ENCODE measurements around the gene FARS2. TPM values are rescaled to one million over a fixed set of nuclear protein-coding genes. Genes with fewer than 3 reads are reported as not detected.

FARS2 gene
- total RNA-seq, 4 donors from 2014 or later: 10.6 to 24.9 (median 15.2) TPM

DNA sequence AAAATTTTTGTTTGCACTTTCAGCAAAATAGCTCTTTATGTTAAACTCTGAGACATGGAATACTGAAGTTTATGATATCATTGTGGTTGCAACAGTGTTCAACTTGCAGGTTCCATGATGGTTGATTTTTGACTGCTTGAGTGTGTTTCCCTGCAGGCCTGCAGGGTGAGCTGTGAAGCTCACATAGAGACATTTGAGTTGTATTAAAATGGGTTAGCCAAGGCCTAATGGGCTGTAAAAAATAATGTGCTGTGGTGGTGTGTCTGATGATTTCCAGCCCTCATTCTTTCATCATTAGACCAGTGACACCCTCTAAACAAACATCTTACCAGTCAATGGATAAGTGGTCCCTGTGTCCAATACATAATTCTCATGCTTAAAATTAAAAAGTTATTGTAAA lies 321.4 kb downstream of the FARS2 start:
- no peak overlapping the region for H3K27ac ChIP-seq (replicated peaks in 1 of 4)
- H3K4me1 ChIP-seq: no peaks in the 10 kb centered on the region
- no peak overlapping the region for H3K4me3 ChIP-seq
- peaks cover 0 to 5% (median 4%) of the 10 kb centered on the region in 4 donors for H3K9me3 ChIP-seq
- no peaks in the 10 kb centered on the region for H3K27me3 ChIP-seq
- H3K36me3 ChIP-seq: no peaks in the 10 kb centered on the region
- intact Hi-C loops (cut with DNase I): no loop called here
- no peak for TF ChIP-seq POLR2AphosphoS5 (IDR thresholded peaks at IDR 0.05)
- TF ChIP-seq, protein P1, sequence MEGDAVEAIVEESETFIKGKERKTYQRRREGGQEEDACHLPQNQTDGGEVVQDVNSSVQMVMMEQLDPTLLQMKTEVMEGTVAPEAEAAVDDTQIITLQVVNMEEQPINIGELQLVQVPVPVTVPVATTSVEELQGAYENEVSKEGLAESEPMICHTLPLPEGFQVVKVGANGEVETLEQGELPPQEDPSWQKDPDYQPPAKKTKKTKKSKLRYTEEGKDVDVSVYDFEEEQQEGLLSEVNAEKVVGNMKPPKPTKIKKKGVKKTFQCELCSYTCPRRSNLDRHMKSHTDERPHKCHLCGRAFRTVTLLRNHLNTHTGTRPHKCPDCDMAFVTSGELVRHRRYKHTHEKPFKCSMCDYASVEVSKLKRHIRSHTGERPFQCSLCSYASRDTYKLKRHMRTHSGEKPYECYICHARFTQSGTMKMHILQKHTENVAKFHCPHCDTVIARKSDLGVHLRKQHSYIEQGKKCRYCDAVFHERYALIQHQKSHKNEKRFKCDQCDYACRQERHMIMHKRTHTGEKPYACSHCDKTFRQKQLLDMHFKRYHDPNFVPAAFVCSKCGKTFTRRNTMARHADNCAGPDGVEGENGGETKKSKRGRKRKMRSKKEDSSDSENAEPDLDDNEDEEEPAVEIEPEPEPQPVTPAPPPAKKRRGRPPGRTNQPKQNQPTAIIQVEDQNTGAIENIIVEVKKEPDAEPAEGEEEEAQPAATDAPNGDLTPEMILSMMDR (IDR thresholded peaks at IDR 0.05): no peak
- no peak for TF ChIP-seq EP300 (IDR thresholded peaks at IDR 0.05)
- TF ChIP-seq POLR2A (IDR thresholded peaks at IDR 0.05; ENCODE audit: low read depth): no peak
- no peak for DNase-seq (ENCODE audit: extremely low spot score)

DNA sequence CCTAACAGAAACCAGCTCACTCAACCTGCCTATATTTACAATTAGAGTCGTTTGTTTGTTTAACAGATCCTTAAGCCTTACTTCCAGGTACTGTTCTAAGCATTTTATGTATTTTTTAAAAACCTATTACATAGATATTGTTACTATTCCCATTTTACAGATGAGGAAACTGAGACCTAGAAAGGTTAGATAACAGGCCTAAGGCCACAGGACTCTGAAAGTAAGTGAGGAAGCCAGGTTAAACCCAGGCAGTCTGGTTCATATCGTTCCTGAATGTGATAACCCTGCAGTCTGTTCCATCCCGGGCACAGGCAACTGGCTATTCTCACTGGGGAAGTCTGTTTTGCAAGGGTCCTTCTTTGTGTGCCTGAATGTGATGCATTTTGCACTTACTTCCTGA lies 322.2 kb downstream of the FARS2 start:
- TF ChIP-seq POLR2AphosphoS5 (IDR thresholded peaks at IDR 0.05) (no peak), POLR2A (IDR thresholded peaks at IDR 0.05; ENCODE audit: low read depth) (no peak), EP300 (IDR thresholded peaks at IDR 0.05) (no peak)
- TF ChIP-seq, protein P1 (IDR thresholded peaks at IDR 0.05): no peak
- Histone ChIP-seq H3K27me3 (no peaks in the 10 kb centered on the region), H3K4me3 (no peak overlapping the region), H3K9me3 (peaks cover 0 to 5% (median 4%) of the 10 kb centered on the region in 4 donors), H3K27ac (replicated peaks in 1 of 4) (no peak overlapping the region), H3K4me1 (no peaks in the 10 kb centered on the region), H3K36me3 (no peaks in the 10 kb centered on the region)
- intact Hi-C loops (cut with DNase I): no loop called here
- no peak for DNase-seq (ENCODE audit: extremely low spot score)
- 52% methylated on average over 3 of the region's 3 CpGs for WGBS

DNA sequence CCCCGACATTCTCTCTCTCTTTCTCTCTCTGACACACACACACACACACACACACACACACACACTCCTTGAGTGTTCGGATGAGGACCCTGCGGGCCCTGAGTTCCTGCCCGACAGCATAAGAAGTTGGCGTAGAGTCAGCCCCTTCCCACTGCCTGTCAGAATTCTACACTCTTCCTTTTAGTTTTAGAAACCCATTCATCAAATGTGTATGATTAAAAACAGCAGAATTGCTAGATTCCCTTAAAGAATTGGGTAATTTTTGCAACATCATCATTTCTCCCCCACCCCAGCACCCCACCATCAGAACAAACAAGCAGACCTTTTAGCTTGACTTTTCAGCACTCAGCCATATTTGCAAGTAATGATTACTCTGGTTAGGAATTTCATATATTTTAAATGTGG lies 322.8 kb downstream of the FARS2 start:
- H3K27ac ChIP-seq (replicated peaks in 1 of 4): no peak overlapping the region
- 46% methylated on average over 5 of the region's 5 CpGs for WGBS

DNA sequence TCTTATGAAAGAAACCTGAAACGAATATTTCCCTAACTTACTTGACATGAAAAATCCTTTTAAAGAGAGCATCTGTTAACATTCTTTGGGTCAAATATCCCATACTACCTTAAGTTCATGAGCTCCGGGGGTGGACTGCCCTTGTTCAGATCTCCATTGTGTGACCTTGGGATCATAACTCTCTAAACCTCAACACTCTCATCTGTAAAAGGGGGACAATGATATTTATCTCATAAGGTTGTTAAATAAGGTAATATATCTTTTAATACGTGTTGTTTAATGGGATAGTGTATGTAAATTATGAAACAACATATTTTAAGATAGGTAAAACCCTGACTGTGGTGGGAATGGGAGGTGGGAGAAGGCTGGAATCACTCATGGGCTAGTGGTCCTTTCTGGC lies 326.3 kb downstream of the FARS2 start:
- no peak for TF ChIP-seq POLR2A (IDR thresholded peaks at IDR 0.05; ENCODE audit: low read depth)
- TF ChIP-seq POLR2AphosphoS5 (IDR thresholded peaks at IDR 0.05): no peak
- TF ChIP-seq, protein P1 (IDR thresholded peaks at IDR 0.05): no peak
- TF ChIP-seq EP300 (IDR thresholded peaks at IDR 0.05): no peak
- H3K36me3 ChIP-seq: no peaks in the 10 kb centered on the region
- WGBS: 96% methylated on average over 3 of the region's 3 CpGs

More for the DNA sequence above, 322.8 kb downstream of the FARS2 start:
- no peak for DNase-seq (ENCODE audit: extremely low spot score)
- no peak for TF ChIP-seq EP300 (IDR thresholded peaks at IDR 0.05)
- TF ChIP-seq POLR2AphosphoS5 (IDR thresholded peaks at IDR 0.05): no peak
- no peak for TF ChIP-seq POLR2A (IDR thresholded peaks at IDR 0.05; ENCODE audit: low read depth)
- TF ChIP-seq, protein P1 (IDR thresholded peaks at IDR 0.05): no peak
- no peaks in the 10 kb centered on the region for H3K36me3 ChIP-seq
- intact Hi-C loops (cut with DNase I): no loop called here
- no peaks in the 10 kb centered on the region for H3K4me1 ChIP-seq
- peaks cover 0 to 5% (median 4%) of the 10 kb centered on the region in 4 donors for H3K9me3 ChIP-seq
- no peak overlapping the region for H3K4me3 ChIP-seq
- H3K27me3 ChIP-seq: no peaks in the 10 kb centered on the region

More for the DNA sequence above, 326.3 kb downstream of the FARS2 start:
- H3K4me3 ChIP-seq: no peak overlapping the region
- intact Hi-C loops (cut with DNase I): no loop called here
- no peak overlapping the region for H3K27ac ChIP-seq (replicated peaks in 1 of 4)
- H3K9me3 ChIP-seq: peaks cover 0 to 5% (median 4%) of the 10 kb centered on the region in 4 donors
- H3K4me1 ChIP-seq: no peaks in the 10 kb centered on the region
- H3K27me3 ChIP-seq: no peaks in the 10 kb centered on the region
- no peak for DNase-seq (ENCODE audit: extremely low spot score)
